OCI-LY3 (cell line): Measurements from ENCODE around the gene PEMT.

Source experiments
- EZH2phosphoT487 ChIP-seq: fragments of 200-600 bp; shearing (Covaris generic); IDR thresholded peaks from 2 replicates; pipeline ENCODE4 v1.6.1; 2018; ENCODE audit warnings: antibody characterized with exemption, mixed run types, low read depth
- TF ChIP-seq, protein P1 (sequence below): fragments of 200-600, 300-600 bp; sonication (generic); IDR thresholded peaks from 2 replicates; pipeline ENCODE4 v1.5.1; 2014; ENCODE audit warnings: antibody characterized with exemption, low read length, low read depth

DNA sequence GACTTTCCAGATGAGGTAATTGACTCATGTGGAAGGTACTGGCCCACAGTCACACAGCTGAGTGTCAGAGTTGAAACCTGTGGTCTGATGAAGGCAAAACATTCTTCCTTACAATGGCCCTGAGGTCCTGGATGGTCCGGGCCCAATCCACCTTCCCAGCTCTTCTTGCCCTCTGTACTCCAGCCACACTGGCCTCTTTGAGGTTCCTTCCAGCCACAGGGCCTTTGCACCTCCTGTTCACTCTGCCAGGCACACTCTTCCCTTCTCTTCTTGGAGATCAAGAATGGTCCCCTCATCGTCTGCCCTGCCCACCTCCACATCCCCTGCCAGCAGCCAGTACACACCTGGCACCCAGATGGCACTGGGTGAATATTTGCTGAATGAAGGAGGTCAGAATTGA is 6.5 kb upstream of the PEMT start:
- TF ChIP-seq, protein P1, sequence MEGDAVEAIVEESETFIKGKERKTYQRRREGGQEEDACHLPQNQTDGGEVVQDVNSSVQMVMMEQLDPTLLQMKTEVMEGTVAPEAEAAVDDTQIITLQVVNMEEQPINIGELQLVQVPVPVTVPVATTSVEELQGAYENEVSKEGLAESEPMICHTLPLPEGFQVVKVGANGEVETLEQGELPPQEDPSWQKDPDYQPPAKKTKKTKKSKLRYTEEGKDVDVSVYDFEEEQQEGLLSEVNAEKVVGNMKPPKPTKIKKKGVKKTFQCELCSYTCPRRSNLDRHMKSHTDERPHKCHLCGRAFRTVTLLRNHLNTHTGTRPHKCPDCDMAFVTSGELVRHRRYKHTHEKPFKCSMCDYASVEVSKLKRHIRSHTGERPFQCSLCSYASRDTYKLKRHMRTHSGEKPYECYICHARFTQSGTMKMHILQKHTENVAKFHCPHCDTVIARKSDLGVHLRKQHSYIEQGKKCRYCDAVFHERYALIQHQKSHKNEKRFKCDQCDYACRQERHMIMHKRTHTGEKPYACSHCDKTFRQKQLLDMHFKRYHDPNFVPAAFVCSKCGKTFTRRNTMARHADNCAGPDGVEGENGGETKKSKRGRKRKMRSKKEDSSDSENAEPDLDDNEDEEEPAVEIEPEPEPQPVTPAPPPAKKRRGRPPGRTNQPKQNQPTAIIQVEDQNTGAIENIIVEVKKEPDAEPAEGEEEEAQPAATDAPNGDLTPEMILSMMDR = no peak
- TF ChIP-seq EZH2phosphoT487 = no peak
